ENCODE data around the gene ATP5F1D. TPM values are rescaled to one million over a fixed set of nuclear protein-coding genes. Genes with fewer than 3 reads are reported as not detected.

ATP5F1D gene
- total and polyA plus RNA-seq, 2 of the 13 experiments (the other 11 are each of a cell fraction or from before 2014, with no cell fraction given) = 39.4 to 78.7 TPM

DNA sequence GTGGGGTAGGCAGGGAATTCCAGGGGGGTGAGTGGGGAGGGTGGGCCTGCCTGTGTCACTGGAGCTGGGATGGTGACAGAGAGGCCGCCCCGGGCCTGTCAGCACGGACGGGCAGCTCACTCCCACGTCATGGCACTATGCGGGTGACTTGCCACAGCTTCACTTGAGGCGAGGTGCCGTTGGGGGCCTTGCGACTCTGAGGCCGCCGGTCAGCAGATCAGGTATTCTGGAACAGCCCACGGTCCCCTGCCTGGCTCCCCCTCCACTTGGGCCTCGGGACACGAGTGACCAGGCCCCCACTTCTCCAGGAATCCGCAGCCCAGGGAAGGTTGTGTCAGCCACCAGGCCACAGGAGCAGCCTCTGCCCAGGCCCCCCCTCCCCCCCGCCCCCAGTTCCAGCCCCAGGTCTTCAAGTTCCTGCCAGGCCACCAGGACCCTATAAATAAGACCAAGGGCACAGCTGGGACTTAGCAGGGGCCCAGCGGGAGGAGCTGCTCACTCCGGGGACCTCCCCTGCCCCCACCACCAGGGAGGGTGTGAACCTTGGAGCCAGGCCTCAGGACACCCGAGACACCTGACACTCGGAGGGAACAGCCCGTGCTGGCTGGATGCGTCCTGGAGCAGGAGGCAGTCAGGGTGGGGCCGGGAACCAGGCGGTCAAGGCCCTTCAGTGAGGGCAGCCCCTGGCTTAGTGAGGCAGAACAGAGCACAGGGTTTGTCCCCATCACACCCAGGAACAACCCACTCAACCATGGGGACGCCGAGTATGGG lies 4.1 kb downstream of the ATP5F1D start (continued):
- TF ChIP-seq CSRNP1 (CRISPR knock-in tag; IDR thresholded peaks at IDR 0.05) (no peak), ZBTB3 (CRISPR knock-in tag; IDR thresholded peaks at IDR 0.05; ENCODE audit: borderline replicate concordance, low read depth) (no peak), ZNF367 (CRISPR knock-in tag; IDR thresholded peaks at IDR 0.05; ENCODE audit: borderline replicate concordance) (no peak), ZSCAN31 (CRISPR knock-in tag; IDR thresholded peaks at IDR 0.05; ENCODE audit: low read depth) (no peak), KDM1A (CRISPR knock-in tag; IDR thresholded peaks at IDR 0.05) (no peak), ZNF672 (CRISPR knock-in tag; IDR thresholded peaks at IDR 0.05) (peak; percentile 87; the same call in 1 of the 2 replicates), SRSF4 (IDR thresholded peaks at IDR 0.05; ENCODE audit: low read depth, low read length, poor library complexity, severe bottlenecking) (no peak), ZNF605 (CRISPR knock-in tag; IDR thresholded peaks at IDR 0.05) (no peak), ZNF549 (CRISPR knock-in tag; IDR thresholded peaks at IDR 0.05) (no peak), ZBTB8A (CRISPR knock-in tag; IDR thresholded peaks at IDR 0.05; ENCODE audit: borderline replicate concordance, low read depth) (no peak), ZNF230 (CRISPR knock-in tag; IDR thresholded peaks at IDR 0.05) (no peak), ZFY (CRISPR knock-in tag; IDR thresholded peaks at IDR 0.05) (0 out of 2 replicates have a peak, but pooled peaks have one; percentile 7), SMAD3 (CRISPR knock-in tag; IDR thresholded peaks at IDR 0.05) (no peak), ZNF784 (CRISPR knock-in tag; IDR thresholded peaks at IDR 0.05; ENCODE audit: borderline replicate concordance) (peak; percentile 32; the same call in 1 of the 2 replicates)
- TF ChIP-seq, protein P1, sequence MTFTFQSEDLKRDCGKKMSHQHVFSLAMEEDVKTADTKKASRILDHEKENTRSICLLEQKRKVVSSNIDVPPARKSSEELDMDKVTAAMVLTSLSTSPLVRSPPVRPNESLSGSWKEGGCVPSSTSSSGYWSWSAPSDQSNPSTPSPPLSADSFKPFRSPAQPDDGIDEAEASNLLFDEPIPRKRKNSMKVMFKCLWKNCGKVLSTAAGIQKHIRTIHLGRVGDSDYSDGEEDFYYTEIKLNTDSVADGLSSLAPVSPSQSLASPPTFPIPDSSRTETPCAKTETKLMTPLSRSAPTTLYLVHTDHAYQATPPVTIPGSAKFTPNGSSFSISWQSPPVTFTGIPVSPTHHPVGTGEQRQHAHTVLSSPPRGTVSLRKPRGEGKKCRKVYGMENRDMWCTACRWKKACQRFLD (CRISPR knock-in tag; IDR thresholded peaks at IDR 0.05; ENCODE audit: borderline replicate concordance) = no peak
- TF ChIP-seq, protein P2, sequence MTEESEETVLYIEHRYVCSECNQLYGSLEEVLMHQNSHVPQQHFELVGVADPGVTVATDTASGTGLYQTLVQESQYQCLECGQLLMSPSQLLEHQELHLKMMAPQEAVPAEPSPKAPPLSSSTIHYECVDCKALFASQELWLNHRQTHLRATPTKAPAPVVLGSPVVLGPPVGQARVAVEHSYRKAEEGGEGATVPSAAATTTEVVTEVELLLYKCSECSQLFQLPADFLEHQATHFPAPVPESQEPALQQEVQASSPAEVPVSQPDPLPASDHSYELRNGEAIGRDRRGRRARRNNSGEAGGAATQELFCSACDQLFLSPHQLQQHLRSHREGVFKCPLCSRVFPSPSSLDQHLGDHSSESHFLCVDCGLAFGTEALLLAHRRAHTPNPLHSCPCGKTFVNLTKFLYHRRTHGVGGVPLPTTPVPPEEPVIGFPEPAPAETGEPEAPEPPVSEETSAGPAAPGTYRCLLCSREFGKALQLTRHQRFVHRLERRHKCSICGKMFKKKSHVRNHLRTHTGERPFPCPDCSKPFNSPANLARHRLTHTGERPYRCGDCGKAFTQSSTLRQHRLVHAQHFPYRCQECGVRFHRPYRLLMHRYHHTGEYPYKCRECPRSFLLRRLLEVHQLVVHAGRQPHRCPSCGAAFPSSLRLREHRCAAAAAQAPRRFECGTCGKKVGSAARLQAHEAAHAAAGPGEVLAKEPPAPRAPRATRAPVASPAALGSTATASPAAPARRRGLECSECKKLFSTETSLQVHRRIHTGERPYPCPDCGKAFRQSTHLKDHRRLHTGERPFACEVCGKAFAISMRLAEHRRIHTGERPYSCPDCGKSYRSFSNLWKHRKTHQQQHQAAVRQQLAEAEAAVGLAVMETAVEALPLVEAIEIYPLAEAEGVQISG (CRISPR knock-in tag; IDR thresholded peaks at IDR 0.05) = no peak
- TF ChIP-seq, protein P3, sequence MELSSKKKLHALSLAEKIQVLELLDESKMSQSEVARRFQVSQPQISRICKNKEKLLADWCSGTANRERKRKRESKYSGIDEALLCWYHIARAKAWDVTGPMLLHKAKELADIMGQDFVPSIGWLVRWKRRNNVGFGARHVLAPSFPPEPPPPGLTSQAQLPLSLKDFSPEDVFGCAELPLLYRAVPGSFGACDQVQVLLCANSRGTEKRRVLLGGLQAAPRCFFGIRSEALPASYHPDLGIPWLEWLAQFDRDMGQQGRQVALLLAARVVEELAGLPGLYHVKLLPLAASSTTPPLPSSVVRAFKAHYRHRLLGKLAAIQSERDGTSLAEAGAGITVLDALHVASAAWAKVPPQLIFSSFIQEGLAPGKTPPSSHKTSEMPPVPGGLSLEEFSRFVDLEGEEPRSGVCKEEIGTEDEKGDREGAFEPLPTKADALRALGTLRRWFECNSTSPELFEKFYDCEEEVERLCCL (CRISPR knock-in tag; IDR thresholded peaks at IDR 0.05; ENCODE audit: borderline replicate concordance) = no peak
- TF ChIP-seq, protein P4, sequence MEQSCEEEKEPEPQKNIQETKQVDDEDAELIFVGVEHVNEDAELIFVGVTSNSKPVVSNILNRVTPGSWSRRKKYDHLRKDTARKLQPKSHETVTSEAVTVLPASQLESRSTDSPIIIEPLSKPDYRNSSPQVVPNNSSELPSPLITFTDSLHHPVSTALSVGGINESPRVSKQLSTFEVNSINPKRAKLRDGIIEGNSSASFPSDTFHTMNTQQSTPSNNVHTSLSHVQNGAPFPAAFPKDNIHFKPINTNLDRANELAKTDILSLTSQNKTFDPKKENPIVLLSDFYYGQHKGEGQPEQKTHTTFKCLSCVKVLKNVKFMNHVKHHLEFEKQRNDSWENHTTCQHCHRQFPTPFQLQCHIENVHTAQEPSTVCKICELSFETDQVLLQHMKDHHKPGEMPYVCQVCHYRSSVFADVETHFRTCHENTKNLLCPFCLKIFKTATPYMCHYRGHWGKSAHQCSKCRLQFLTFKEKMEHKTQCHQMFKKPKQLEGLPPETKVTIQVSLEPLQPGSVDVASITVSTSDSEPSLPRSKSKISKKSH (CRISPR knock-in tag; IDR thresholded peaks at IDR 0.05; ENCODE audit: borderline replicate concordance) = no peak

All from HepG2 (cell line).